HG02798 (cell line): ENCODE measurements around the gene PPP2R2B.

Experiments
- ATAC-seq: cut with Tn5 transposase; IDR thresholded peaks from one replicate; pipeline ENCODE4 v1.9.1; 2021; ENCODE audit warnings: mild to moderate bottlenecking; ENCODE audit not compliant: unreplicated experiment, poor library complexity

PPP2R2B gene

GRCh38 chr5:146878476-146879172, at the start of gene PPP2R2B:
TSS of gene PPP2R2B (minus strand) at chr5:146878757.
- no peak for ATAC-seq

GRCh38 chr5:146924132-146924531, 45.6 kb upstream of the PPP2R2B start:
- no peak for ATAC-seq

- ATAC-seq = no peak
These were observed 42.7 kb upstream of the PPP2R2B start for GRCh38 chr5:146921225-146921624.

- no peak for ATAC-seq
These were observed 41.9 kb upstream of the PPP2R2B start for GRCh38 chr5:146920351-146920881.

- no peak for ATAC-seq
These were observed 40.7 kb upstream of the PPP2R2B start for GRCh38 chr5:146919304-146919703.

GRCh38 chr5:146917931-146918330, 39.4 kb upstream of the PPP2R2B start:
- ATAC-seq = no peak

GRCh38 chr5:146912874-146913273, 34.3 kb upstream of the PPP2R2B start:
- ATAC-seq = no peak

GRCh38 chr5:146910239-146910638, 31.7 kb upstream of the PPP2R2B start:
- ATAC-seq = no peak

- no peak for ATAC-seq
These were observed 30.9 kb upstream of the PPP2R2B start for GRCh38 chr5:146909255-146910068.

- no peak for ATAC-seq
These were observed 28.2 kb upstream of the PPP2R2B start for GRCh38 chr5:146906803-146907202.

GRCh38 chr5:146904890-146905289, 26.3 kb upstream of the PPP2R2B start:
- ATAC-seq = no peak

- ATAC-seq = no peak
These were observed 25.2 kb upstream of the PPP2R2B start for GRCh38 chr5:146903789-146904188.

GRCh38 chr5:146902471-146902870, 23.9 kb upstream of the PPP2R2B start:
- no peak for ATAC-seq

GRCh38 chr5:146897061-146897460, 18.5 kb upstream of the PPP2R2B start:
- ATAC-seq = no peak

- ATAC-seq = no peak
These were observed 16.4 kb upstream of the PPP2R2B start for GRCh38 chr5:146894753-146895521.

GRCh38 chr5:146893991-146894390, 15.4 kb upstream of the PPP2R2B start:
- no peak for ATAC-seq

GRCh38 chr5:146892231-146892630, 13.7 kb upstream of the PPP2R2B start:
- ATAC-seq = no peak

GRCh38 chr5:146891511-146891910, 13.0 kb upstream of the PPP2R2B start:
- no peak for ATAC-seq

GRCh38 chr5:146890731-146891440, 12.3 kb upstream of the PPP2R2B start:
- ATAC-seq = no peak

- no peak for ATAC-seq
These were observed 11.5 kb upstream of the PPP2R2B start for GRCh38 chr5:146890066-146890465.
